ENCODE measurements around the gene DNAJB8. TPM values are rescaled to one million over a fixed set of nuclear protein-coding genes. Genes with fewer than 3 reads are reported as not detected.
A peak's percentile ranks its signal among the peaks of the same experiment; 100 is the strongest.

DNAJB8 gene
- polyA plus RNA-seq, 2 of the 4 experiments (the other 2 are of a cell fraction): not detected

GRCh38 chr3:128442949-128443348 is 23.7 kb downstream of the DNAJB8 start:
- 57% methylated on average over 6 of the region's 6 CpGs for WGBS (ENCODE audit: missing lambda C conversion rate)
- H3K27ac ChIP-seq: no peak overlapping the region
- CTCF ChIA-PET: interaction anchor here (1.2 to 1.9 kb wide), 3 partner anchors 8 to 16 kb away, joined by 3 to 10 read pairs (median 3); no protein-coding TSS in a partner anchor
- FAIRE-seq (no peak), DNase-seq (ENCODE audit: low read depth in 1 of 2, low spot score in 1 of 2) (no peak), ATAC-seq (no peak)
- no peak for TF ChIP-seq FOXS1 (CRISPR knock-in tag; IDR thresholded peaks at IDR 0.05)
- TF ChIP-seq BCL3 (IDR thresholded peaks at IDR 0.05): no peak
- TF ChIP-seq FOSB (CRISPR knock-in tag; IDR thresholded peaks at IDR 0.05): no peak
- TF ChIP-seq CTCF (IDR thresholded peaks at IDR 0.05): no peak
- TF ChIP-seq EP300 (IDR thresholded peaks at IDR 0.05): no peak
- TF ChIP-seq HOXA7 (CRISPR knock-in tag; IDR thresholded peaks at IDR 0.05): no peak
- TF ChIP-seq ATOH8 (CRISPR knock-in tag; IDR thresholded peaks at IDR 0.05; ENCODE audit: low read depth): no peak
- TF ChIP-seq BHLHE40 (IDR thresholded peaks at IDR 0.05; ENCODE audit: low read depth, low read length): no peak
- no peak for TF ChIP-seq MAZ (IDR thresholded peaks at IDR 0.05; ENCODE audit: borderline replicate concordance, low read depth, low read length)
- TF ChIP-seq JUNB (IDR thresholded peaks at IDR 0.05): no peak
- TF ChIP-seq JUN (IDR thresholded peaks at IDR 0.05): no peak
- no peak for TF ChIP-seq ESRRA (IDR thresholded peaks at IDR 0.05; ENCODE audit: borderline replicate concordance, low read length)
- TF ChIP-seq CHD4 (IDR thresholded peaks at IDR 0.05; ENCODE audit: borderline replicate concordance): no peak
- TF ChIP-seq RAD21 (conservative IDR thresholded peaks at IDR 0.05 in 1 of 2, IDR thresholded peaks at IDR 0.05 in 1 of 2): no peak
- no peak for TF ChIP-seq TFCP2L1 (CRISPR knock-in tag; IDR thresholded peaks at IDR 0.05)
- POLR2A ChIA-PET: no interaction called here
- H3K4me1 ChIP-seq: no peaks in the 10 kb centered on the region
- no peak overlapping the region for H3K4me3 ChIP-seq
- H3K4me2 ChIP-seq: no peak overlapping the region
- no peaks in the 10 kb centered on the region for H3K9me3 ChIP-seq

- TF ChIP-seq SMC3 (IDR thresholded peaks at IDR 0.05): no peak
- TF ChIP-seq CHD2 (IDR thresholded peaks at IDR 0.05; ENCODE audit: low read length, partially characterized antibody): no peak
- TF ChIP-seq E2F6 (IDR thresholded peaks at IDR 0.05; ENCODE audit: borderline replicate concordance, low read depth): no peak
- no peak overlapping the region for H3K4me2 ChIP-seq
- POLR2A ChIA-PET: no interaction called here
- no peak overlapping the region for H3K27ac ChIP-seq
- ATAC-seq (no peak), DNase-seq (ENCODE audit: low read depth in 1 of 2, low spot score in 1 of 2) (no peak), FAIRE-seq (no peak)
- CTCF ChIA-PET: interaction anchor here (0.9 to 1.9 kb wide), 3 partner anchors 13 to 142 kb away, joined by 3 to 10 read pairs (median 3); no protein-coding TSS in a partner anchor
- no peaks in the 10 kb centered on the region for H3K4me1 ChIP-seq
- 80% methylated on average over 1 of the region's 7 CpGs for WGBS (ENCODE audit: missing lambda C conversion rate)
- no peaks in the 10 kb centered on the region for H3K9me3 ChIP-seq
- no peak overlapping the region for H3K4me3 ChIP-seq
These were observed 24.6 kb downstream of the DNAJB8 start for GRCh38 chr3:128442070-128442469.

GRCh38 chr3:128439226-128439625 is 27.5 kb downstream of the DNAJB8 start:
- Histone ChIP-seq H3K27ac (no peak overlapping the region), H3K9me3 (no peaks in the 10 kb centered on the region), H3K4me2 (no peak overlapping the region), H3K4me3 (no peak overlapping the region), H3K4me1 (no peaks in the 10 kb centered on the region)
- WGBS (ENCODE audit: missing lambda C conversion rate): 9% methylated on average over 2 of the region's 3 CpGs
- TF ChIP-seq HOXB5 (CRISPR knock-in tag; IDR thresholded peaks at IDR 0.05) (no peak), HES2 (IDR thresholded peaks at IDR 0.05) (no peak), SMC3 (IDR thresholded peaks at IDR 0.05) (no peak), NR3C1 (IDR thresholded peaks at IDR 0.05) (no peak), TP53 (CRISPR knock-in tag; IDR thresholded peaks at IDR 0.05) (no peak), EHMT2 (IDR thresholded peaks at IDR 0.05; ENCODE audit: low read depth) (no peak), RARB (CRISPR knock-in tag; IDR thresholded peaks at IDR 0.05) (no peak), HDAC2 (IDR thresholded peaks at IDR 0.05) (no peak)
- ChIA-PET CTCF (interaction anchor here (0.9 to 3.1 kb wide), 5 partner anchors 14 to 60 kb away, joined by 3 to 12 read pairs (median 4); no protein-coding TSS in a partner anchor), POLR2A (no interaction called here)
- ATAC-seq (peak in 1 of 2 experiments; percentile 31; a peak in 1 of 6 replicates), FAIRE-seq (no peak), DNase-seq (ENCODE audit: low read depth in 1 of 2, low spot score in 1 of 2) (no peak)

Data from A549 (cell line).